Measurements from ENCODE around the gene MTTP. TPM values are rescaled to one million over a fixed set of nuclear protein-coding genes. Genes with fewer than 3 reads are reported as not detected.

Gene MTTP
- total and polyA plus RNA-seq, 8 donors: 0.05 to 39.1 (median 0.51) TPM; not detected in 4

GRCh38 chr4:99573735-99574368 lies 772 bp upstream of the MTTP start:
- no peak for DNase-seq
- intact Hi-C loops (cut with DNase I; ENCODE audit: low total_unique reads): no loop called here
- Histone ChIP-seq H3K27ac (peak overlapping the region in 1 of 5 donors; percentile 52), H3K36me3 (no peaks in the 10 kb centered on the region), H3K4me1 (peaks cover 0 to 3% (median 0%) of the 10 kb centered on the region in 4 donors), H3K27me3 (peaks cover 0 to under 1% (median 0%) of the 10 kb centered on the region in 3 donors), H3K9me3 (no peaks in the 10 kb centered on the region), H3K4me3 (no peak overlapping the region)
- WGBS, 5 donors: 74 to 90% (median 79%) methylated on average over 1 of the region's 1 CpG
- no peak for TF ChIP-seq POLR2A (IDR thresholded peaks at IDR 0.05)
- TF ChIP-seq POLR2AphosphoS5 (IDR thresholded peaks at IDR 0.05): no peak
- TF ChIP-seq, protein P1, sequence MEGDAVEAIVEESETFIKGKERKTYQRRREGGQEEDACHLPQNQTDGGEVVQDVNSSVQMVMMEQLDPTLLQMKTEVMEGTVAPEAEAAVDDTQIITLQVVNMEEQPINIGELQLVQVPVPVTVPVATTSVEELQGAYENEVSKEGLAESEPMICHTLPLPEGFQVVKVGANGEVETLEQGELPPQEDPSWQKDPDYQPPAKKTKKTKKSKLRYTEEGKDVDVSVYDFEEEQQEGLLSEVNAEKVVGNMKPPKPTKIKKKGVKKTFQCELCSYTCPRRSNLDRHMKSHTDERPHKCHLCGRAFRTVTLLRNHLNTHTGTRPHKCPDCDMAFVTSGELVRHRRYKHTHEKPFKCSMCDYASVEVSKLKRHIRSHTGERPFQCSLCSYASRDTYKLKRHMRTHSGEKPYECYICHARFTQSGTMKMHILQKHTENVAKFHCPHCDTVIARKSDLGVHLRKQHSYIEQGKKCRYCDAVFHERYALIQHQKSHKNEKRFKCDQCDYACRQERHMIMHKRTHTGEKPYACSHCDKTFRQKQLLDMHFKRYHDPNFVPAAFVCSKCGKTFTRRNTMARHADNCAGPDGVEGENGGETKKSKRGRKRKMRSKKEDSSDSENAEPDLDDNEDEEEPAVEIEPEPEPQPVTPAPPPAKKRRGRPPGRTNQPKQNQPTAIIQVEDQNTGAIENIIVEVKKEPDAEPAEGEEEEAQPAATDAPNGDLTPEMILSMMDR (IDR thresholded peaks at IDR 0.05): no peak
- no peak for TF ChIP-seq EP300 (IDR thresholded peaks at IDR 0.05)

DNA sequence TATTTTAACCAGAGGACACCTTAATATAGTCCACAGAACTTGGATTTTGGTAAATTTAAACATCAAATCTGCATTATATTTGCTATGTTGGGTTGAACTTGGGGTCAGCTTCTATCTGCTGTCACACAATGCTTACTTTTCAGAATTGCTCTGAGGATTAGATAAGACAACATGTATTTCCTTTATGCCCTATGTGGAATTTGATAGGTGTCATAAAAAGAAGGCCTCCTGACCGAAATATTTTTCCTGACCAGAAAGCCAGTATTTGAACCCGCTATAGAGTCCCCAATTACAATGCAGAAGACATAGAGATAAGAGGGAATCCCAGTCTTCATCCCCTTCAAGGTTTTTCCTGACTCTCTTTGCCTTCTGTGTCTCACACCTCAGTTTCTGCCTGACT lies 4.1 kb downstream of the MTTP start:
- no peak for DNase-seq
- H3K4me3 ChIP-seq: no peak overlapping the region
- WGBS, 5 donors: 49 to 72% (median 65%) methylated on average over 2 of the region's 2 CpGs

GRCh38 chr4:99585516-99585915 lies 10.9 kb downstream of the MTTP start:
- 90 to 97% (median 95%) methylated on average over 1 of the region's 1 CpG for WGBS, 5 donors
- H3K4me1 ChIP-seq: no peaks in the 10 kb centered on the region
- no peak for DNase-seq
- H3K27me3 ChIP-seq: no peaks in the 10 kb centered on the region
- no peak overlapping the region for H3K27ac ChIP-seq
- no peaks in the 10 kb centered on the region for H3K9me3 ChIP-seq
- H3K36me3 ChIP-seq: no peaks in the 10 kb centered on the region
- intact Hi-C loops (cut with DNase I; ENCODE audit: low total_unique reads): no loop called here
- TF ChIP-seq POLR2AphosphoS5 (IDR thresholded peaks at IDR 0.05) (no peak), POLR2A (IDR thresholded peaks at IDR 0.05) (no peak), EP300 (IDR thresholded peaks at IDR 0.05) (no peak)
- TF ChIP-seq, protein P1 (IDR thresholded peaks at IDR 0.05): no peak
- H3K4me3 ChIP-seq: no peak overlapping the region

More for the DNA sequence above, 4.1 kb downstream of the MTTP start:
- Histone ChIP-seq H3K4me1 (no peaks in the 10 kb centered on the region), H3K36me3 (no peaks in the 10 kb centered on the region), H3K27ac (no peak overlapping the region), H3K27me3 (no peaks in the 10 kb centered on the region), H3K9me3 (no peaks in the 10 kb centered on the region)
- intact Hi-C loops (cut with DNase I; ENCODE audit: low total_unique reads): no loop called here
- TF ChIP-seq, protein P1 (IDR thresholded peaks at IDR 0.05): no peak
- TF ChIP-seq EP300 (IDR thresholded peaks at IDR 0.05): no peak
- TF ChIP-seq POLR2A (IDR thresholded peaks at IDR 0.05): no peak
- TF ChIP-seq POLR2AphosphoS5 (IDR thresholded peaks at IDR 0.05): no peak

- Histone ChIP-seq H3K27me3 (no peaks in the 10 kb centered on the region), H3K4me3 (no peak overlapping the region), H3K27ac (no peak overlapping the region), H3K9me3 (no peaks in the 10 kb centered on the region), H3K36me3 (no peaks in the 10 kb centered on the region), H3K4me1 (no peaks in the 10 kb centered on the region)
- TF ChIP-seq POLR2AphosphoS5 (IDR thresholded peaks at IDR 0.05) (no peak), EP300 (IDR thresholded peaks at IDR 0.05) (no peak), POLR2A (IDR thresholded peaks at IDR 0.05) (no peak)
- TF ChIP-seq, protein P1 (IDR thresholded peaks at IDR 0.05): no peak
- DNase-seq: no peak
- WGBS, 5 donors: 13 to 35% (median 29%) methylated on average over 2 of the region's 2 CpGs
- intact Hi-C loops (cut with DNase I; ENCODE audit: low total_unique reads): no loop called here
Observed at GRCh38 chr4:99586322-99586721, 11.7 kb downstream of the MTTP start.

Data from stomach (tissue), 9 donors.